ENCODE data around the gene NREP. TPM values are rescaled to one million over a fixed set of nuclear protein-coding genes. Genes with fewer than 3 reads are reported as not detected.

The NREP gene
- total RNA-seq, 2 donors from 2014 or later, result 16.6 to 19.0 TPM

DNA sequence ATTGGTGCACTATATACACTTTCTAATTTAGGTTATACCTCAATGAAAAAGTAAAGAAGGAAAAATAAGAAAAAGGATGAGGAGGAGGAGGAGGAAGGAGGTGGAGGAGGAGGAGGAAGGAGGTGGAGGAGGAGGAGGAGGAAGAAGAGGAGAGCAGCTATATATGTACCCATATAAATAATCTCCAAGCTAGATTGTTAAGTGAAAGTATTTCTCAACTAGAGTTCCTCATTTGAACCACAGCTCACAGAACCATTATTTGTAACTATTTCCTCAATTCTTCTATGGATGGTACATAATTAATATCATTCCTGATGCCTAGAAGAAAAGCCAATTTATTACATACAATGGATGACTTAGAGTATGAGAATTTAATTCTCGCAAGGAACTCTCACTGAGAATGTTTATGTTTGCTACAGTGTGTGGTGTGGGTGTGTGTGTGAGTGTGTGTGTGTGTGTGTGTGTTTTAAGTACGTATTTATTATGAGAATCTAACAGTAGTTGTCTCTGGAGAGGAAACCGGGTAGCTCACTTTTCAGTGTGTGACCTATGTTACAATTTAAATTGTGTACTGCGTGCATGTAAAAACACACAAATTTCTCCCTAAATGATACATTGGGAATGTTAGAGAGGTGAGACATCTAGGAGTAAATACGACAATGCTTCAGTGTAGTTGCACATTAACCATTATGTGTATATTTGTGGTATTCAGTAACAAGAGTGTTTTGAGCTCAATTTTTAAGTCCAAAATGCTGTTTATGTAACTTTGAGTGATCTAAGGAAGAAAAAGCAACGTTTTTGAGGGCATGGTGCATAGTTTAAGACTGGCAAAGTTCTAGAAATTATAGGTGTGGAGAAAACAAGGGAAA is 20.2 kb upstream of the NREP start:
- Histone ChIP-seq H3K4me3 (no peak overlapping the region), H3K27ac (no peak overlapping the region), H3K9me3 (no peaks in the 10 kb centered on the region), H3K36me3 (no peaks in the 10 kb centered on the region), H3K4me1 (peaks cover 6% of the 10 kb centered on the region), H3K9ac (ENCODE audit: low read depth in 2 of 2, low read length in 2 of 2) (no peak overlapping the region), H3K27me3 (no peaks in the 10 kb centered on the region)
- TF ChIP-seq, protein P1, sequence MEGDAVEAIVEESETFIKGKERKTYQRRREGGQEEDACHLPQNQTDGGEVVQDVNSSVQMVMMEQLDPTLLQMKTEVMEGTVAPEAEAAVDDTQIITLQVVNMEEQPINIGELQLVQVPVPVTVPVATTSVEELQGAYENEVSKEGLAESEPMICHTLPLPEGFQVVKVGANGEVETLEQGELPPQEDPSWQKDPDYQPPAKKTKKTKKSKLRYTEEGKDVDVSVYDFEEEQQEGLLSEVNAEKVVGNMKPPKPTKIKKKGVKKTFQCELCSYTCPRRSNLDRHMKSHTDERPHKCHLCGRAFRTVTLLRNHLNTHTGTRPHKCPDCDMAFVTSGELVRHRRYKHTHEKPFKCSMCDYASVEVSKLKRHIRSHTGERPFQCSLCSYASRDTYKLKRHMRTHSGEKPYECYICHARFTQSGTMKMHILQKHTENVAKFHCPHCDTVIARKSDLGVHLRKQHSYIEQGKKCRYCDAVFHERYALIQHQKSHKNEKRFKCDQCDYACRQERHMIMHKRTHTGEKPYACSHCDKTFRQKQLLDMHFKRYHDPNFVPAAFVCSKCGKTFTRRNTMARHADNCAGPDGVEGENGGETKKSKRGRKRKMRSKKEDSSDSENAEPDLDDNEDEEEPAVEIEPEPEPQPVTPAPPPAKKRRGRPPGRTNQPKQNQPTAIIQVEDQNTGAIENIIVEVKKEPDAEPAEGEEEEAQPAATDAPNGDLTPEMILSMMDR (IDR thresholded peaks at IDR 0.05), result no peak
- no peak for DNase-seq
- intact Hi-C loops (cut with DNase I), result no loop called here

DNA sequence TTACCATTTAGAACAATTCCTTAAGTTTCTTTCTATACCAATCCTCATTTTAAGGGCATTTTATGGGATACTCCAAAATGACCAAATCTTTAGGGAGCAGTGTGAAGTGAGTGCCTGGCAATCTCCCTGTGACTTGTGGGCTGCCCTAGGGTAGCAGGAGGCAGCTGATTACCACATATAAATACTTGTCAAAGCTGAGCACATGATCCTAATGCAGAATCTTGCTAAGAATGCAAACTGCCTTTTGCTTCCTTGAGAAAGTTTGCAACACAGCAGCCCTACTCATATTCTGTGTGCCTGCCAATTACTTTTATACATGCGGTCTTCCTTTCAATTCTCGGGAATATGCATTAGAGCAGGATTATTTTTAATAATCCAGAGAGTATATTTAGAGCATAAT is 18.2 kb upstream of the NREP start:
- Histone ChIP-seq H3K9me3 (no peaks in the 10 kb centered on the region), H3K4me1 (peaks cover 6% of the 10 kb centered on the region), H3K27ac (no peak overlapping the region), H3K27me3 (no peaks in the 10 kb centered on the region), H3K9ac (ENCODE audit: low read depth in 2 of 2, low read length in 2 of 2) (no peak overlapping the region), H3K36me3 (no peaks in the 10 kb centered on the region), H3K4me3 (no peak overlapping the region)
- intact Hi-C loops (cut with DNase I), result no loop called here
- TF ChIP-seq, protein P1 (IDR thresholded peaks at IDR 0.05), result no peak
- no peak for DNase-seq

DNA sequence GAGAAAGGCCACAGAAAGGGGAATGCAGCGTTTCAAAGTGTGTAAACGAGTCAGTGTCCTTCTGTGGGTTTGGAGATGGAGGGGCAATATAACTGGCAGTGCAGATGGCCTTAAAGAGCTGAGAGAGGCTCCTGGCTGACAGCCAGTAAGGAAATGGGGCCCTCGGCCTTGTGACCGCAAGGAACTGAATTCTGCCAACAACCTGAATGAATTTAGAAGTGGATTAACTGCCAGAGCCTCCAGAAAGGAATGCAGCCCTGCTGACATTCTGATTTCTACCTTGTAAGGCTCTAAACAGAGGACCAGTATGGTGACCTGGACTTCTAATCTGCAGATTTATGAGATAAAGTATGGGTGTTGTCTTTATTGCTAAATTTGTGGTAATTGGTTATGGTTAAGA is 17.5 kb upstream of the NREP start:
- H3K27ac ChIP-seq, result no peak overlapping the region
- H3K36me3 ChIP-seq, result no peaks in the 10 kb centered on the region
- peaks cover 6% of the 10 kb centered on the region for H3K4me1 ChIP-seq
- intact Hi-C loops (cut with DNase I), result no loop called here
- peak; percentile 67 for DNase-seq
- TF ChIP-seq, protein P1 (IDR thresholded peaks at IDR 0.05), result no peak
- H3K4me3 ChIP-seq, result no peak overlapping the region
- H3K9me3 ChIP-seq, result no peaks in the 10 kb centered on the region
- no peak overlapping the region for H3K9ac ChIP-seq (ENCODE audit: low read depth in 2 of 2, low read length in 2 of 2)
- H3K27me3 ChIP-seq, result no peaks in the 10 kb centered on the region

DNA sequence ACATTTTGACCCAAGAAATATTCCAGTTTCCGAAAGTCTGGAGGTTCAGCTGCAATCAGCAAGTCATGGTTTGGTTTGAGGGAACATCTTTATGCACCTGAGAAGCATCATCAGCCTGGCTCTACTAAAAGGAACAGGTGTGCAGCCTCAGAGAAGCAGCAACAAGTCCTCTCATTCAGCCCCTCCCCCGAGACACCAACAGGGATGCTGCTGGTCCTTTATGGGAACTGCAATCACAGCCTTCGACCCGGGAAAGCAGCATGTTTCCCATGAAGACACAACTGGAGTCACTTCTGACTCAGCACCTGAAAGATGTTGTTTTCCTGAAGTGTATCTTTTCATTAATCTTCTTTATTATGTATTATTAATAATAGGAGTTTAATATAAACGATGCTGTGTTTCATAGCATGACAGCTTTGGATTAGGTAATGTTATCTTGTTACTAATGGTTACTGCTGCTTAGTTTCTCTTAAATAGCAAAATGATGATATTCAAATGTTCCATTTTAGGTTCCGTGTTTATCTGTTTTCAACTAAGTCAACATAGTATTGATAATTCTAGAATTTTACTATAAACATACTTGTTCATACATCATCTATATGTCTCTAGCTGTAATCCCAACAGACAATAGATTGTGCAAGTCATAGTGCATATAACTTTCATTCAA is 15.6 kb upstream of the NREP start:
- Histone ChIP-seq H3K9me3 (no peaks in the 10 kb centered on the region), H3K4me1 (peaks cover 6% of the 10 kb centered on the region), H3K27ac (no peak overlapping the region), H3K36me3 (no peaks in the 10 kb centered on the region), H3K4me3 (no peak overlapping the region), H3K27me3 (no peaks in the 10 kb centered on the region), H3K9ac (ENCODE audit: low read depth in 2 of 2, low read length in 2 of 2) (no peak overlapping the region)
- TF ChIP-seq, protein P1 (IDR thresholded peaks at IDR 0.05), result no peak
- DNase-seq, result no peak
- intact Hi-C loops (cut with DNase I), result no loop called here

DNA sequence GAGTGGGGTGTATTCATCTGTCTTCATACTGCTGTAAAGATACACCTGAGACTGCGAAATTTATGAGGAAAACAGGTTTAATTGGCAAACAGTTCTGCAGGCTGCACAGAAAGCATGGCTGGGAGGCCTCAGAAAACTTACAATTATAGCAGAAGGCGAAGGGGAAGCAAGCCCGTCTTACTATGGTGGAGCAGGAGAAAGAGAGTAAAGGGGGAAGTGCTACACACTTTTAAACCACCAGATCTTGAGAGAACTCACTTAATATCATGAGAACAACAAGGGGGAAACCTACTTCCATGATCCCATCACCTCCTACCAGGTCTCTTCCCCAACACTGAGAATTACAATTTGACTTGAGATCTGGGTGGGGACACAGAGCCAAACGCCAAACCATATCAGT is 12.5 kb upstream of the NREP start:
- intact Hi-C loops (cut with DNase I), result no loop called here
- H3K27ac ChIP-seq, result no peak overlapping the region
- no peaks in the 10 kb centered on the region for H3K27me3 ChIP-seq
- H3K4me1 ChIP-seq, result peaks cover 4% of the 10 kb centered on the region
- no peak for DNase-seq
- TF ChIP-seq, protein P1 (IDR thresholded peaks at IDR 0.05), result no peak
- H3K36me3 ChIP-seq, result no peaks in the 10 kb centered on the region
- H3K9ac ChIP-seq (ENCODE audit: low read depth in 2 of 2, low read length in 2 of 2), result no peak overlapping the region
- H3K4me3 ChIP-seq, result no peak overlapping the region
- H3K9me3 ChIP-seq, result no peaks in the 10 kb centered on the region
